Heart left ventricle (tissue), 16 donors: ENCODE results near the gene MRPL33. TPM values are rescaled to one million over a fixed set of nuclear protein-coding genes. Genes with fewer than 3 reads are reported as not detected.
A peak's percentile ranks its signal among the peaks of the same experiment; 100 is the strongest.

Source experiments
- ATAC-seq, 4 donors: fragments of 200-7000 bp; cut with Tn5 transposase; one replicate each; pipeline ENCODE4 v1.9.1; 2020 to 2022; ENCODE audit warnings: moderate library complexity in 4 of 4, mild to moderate bottlenecking in 3 of 4, moderate number of reproducible peaks in 1 of 4
- DNase-seq, 5 donors: peaks; one replicate each; pipeline ENCODE4 v3.0.0-alpha.2; 2020
- H3K27ac ChIP-seq, 12 donors: fragments of 200-600 bp; sonication (generic) in 4 of 12; one replicate each; pipeline versions ENCODE4 v1.5.0 to v1.8.0; 2016 to 2022; ENCODE audit warnings: mild to moderate bottlenecking in 2 of 12
- H3K27me3 ChIP-seq, 9 donors: fragments of 200-600 bp; sonication (generic) in 2 of 9; one replicate each; pipeline versions ENCODE4 v1.5.1 to v1.8.0; 2016 to 2022; ENCODE audit warnings: mild to moderate bottlenecking in 3 of 9
- H3K36me3 ChIP-seq, 9 donors: fragments of 200-600 bp; sonication (generic) in 2 of 9; one replicate each; pipeline versions ENCODE4 v1.5.0 to v1.8.0; 2018 to 2022; ENCODE audit warnings: mild to moderate bottlenecking in 2 of 9
- H3K4me1 ChIP-seq, 12 donors: fragments of 200-600 bp; sonication (generic) in 4 of 12; one replicate each; pipeline versions ENCODE4 v1.5.0 to v1.8.0; 2016 to 2022; ENCODE audit warnings: mild to moderate bottlenecking in 3 of 12
- H3K4me3 ChIP-seq, 12 donors: fragments of 200-600 bp; sonication (generic) in 4 of 12; one replicate each; pipeline versions ENCODE4 v1.5.0 to v1.8.0; 2017 to 2022; ENCODE audit warnings: mild to moderate bottlenecking in 9 of 12, moderate library complexity in 4 of 12
- H3K9me3 ChIP-seq, 12 donors: fragments of 200-600 bp; sonication (generic) in 4 of 12; one replicate each; pipeline versions ENCODE4 v1.5.0 to v1.8.0; 2016 to 2022; ENCODE audit warnings: mild to moderate bottlenecking in 1 of 12
- POLR2A ChIP-seq, 2 donors: fragments of 450-650 bp; IDR thresholded peaks; one replicate each; pipeline ENCODE4 v1.6.1; 2017; ENCODE audit warnings: antibody characterized with exemption in 2 of 2, mild to moderate bottlenecking in 2 of 2, moderate library complexity in 2 of 2
- WGBS, 4 donors: extraction: QIAGEN DNeasy Blood & Tissue Kit in 2 of 4; methylation state at CpG; one replicate each; pipeline versions ENCODE4 v1.1.5 to v1.1.7; 2013 to 2018; 5-methylcytosine and 5-hydroxymethylcytosine counted together
- intact Hi-C, 10 donors: fragments of 100-400 bp; cut with DNase I; formaldehyde crosslinking; loops; one replicate each; pipeline versions ENCODE4 v1.11.1 to v1.14.2; 2022
- polyA plus RNA-seq, 2 donors: library from polyadenylated mRNA; stranded (reverse); fragments of 200-250 nt; gene quantifications; one replicate each; pipeline ENCODE4 v1.2.3, GENCODE V29; 2013
- total RNA-seq, 9 donors: library from RNA; depleted of rRNA in 2 of 9; stranded (reverse); fragments of >200 nt in 2 of 9; fragmentation: NEBNext Ultra II Directional in 3 of 9; extraction: Animal tissue kit (Norgen Biotek cat#: 25700) in 3 of 9; gene quantifications; one replicate each; pipeline versions ENCODE4 v1.1.0 to v1.2.4, GENCODE V29; 2016 to 2023
- TF ChIP-seq, protein P1 (sequence below), 12 donors: fragments of 200-600 bp; sonication (generic) in 4 of 12; IDR thresholded peaks; one replicate each; pipeline versions ENCODE4 v1.5.0 to v1.8.0; 2018 to 2022; ENCODE audit warnings: antibody characterized with exemption in 12 of 12, mild to moderate bottlenecking in 5 of 12
- donor health status: ischemic (EF 13 %, LVEDD 7.1; RV severe dilation, severe dysfunction).
- donor health status: healthy with polysubstance abuse.
- donor health status: DM: no; HTN: yes; CAD: no.
- donor health status: DM: no; HTN: no; CAD: no.
- donor health status: ischemic (EF 25% LVEDD 6.9; RV normal size, moderate dysfunction).
- donor health status: ischemic (EF 25% LVEDD 5.7; RV mildly dilated, moderate dysfunction).
- donor health status: healthy.
- donor health status: DM: yes; HTN: yes; CAD: no.
- donor health status: ischemic (EF 35%, LVEDD 5.7; RV mildly dilated, moderate dysfunction).
- donor health status: nonischemic (EF 11% LVEDD 7.7; RV severe dilation, severe dysfunction).
- donor health status: DM: yes; HTN: yes; CAD: no.
- donor health status: PGD.
- donor health status: ischemic (EF 29% LVEDD 5.4; RV normal size, mild dysfunction).
- donor health status: nonischemic (EF 23%, LVEDD 6.1; RV moderate dilation, normal function).

The MRPL33 gene
- total and polyA plus RNA-seq, 11 donors = 163 to 901 (median 305) TPM

DNA sequence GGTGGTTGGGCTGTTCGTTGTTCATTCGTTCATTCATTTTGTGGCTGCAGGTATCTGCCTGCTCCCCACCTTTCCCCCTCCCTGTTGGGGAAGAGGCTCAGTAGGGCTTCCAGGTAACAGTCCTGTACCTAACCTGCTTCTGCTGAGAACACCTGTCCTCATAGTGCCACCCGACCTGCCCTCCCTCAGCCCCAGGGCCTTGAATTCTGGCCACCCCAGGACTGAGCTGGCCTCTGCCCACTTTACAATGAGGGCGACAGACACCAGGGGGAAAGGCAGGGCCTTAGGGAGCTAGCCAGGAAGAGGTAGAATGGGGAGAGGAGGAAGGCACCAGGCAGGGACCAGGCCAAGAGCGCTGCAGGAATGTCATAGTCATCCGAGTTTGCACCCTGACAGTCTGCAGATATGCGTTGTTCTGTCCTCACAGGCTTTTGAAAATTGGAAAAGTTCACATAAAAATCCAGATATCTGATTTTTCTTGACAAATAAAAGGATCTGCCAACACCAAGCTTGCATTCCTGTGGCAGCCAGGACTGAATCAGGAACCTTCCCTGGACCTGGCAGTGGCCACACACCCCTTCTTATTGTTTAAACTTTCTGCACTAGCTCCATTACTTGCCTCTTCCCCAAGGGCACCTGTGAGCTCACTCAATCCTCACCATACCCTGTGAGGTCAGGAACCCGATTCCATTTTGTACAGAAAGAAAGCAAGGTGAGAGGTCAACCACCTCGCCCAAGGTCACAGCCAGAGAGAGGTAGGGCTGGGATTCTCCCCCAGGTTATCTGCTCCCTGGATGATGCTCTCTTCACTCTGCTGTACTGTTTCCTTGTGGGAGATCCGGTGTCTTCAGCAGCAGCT lies 35.3 kb upstream of the MRPL33 start:
- H3K27ac ChIP-seq = peak overlapping the region; percentile 60 to 94 (median 86)
- no peak for DNase-seq
- H3K27me3 ChIP-seq = no peaks in the 10 kb centered on the region
- H3K9me3 ChIP-seq = peaks cover 0 to 13% (median 0%) of the 10 kb centered on the region in 12 donors
- TF ChIP-seq POLR2A (IDR thresholded peaks at IDR 0.05) = no peak
- 84 to 93% (median 89%) methylated on average over 9 to 10 of the region's 10 CpGs for WGBS, 4 donors
- ATAC-seq = no peak
- H3K4me3 ChIP-seq = peak overlapping the region in 10 of 12 donors; percentile 45 to 68 (median 58)
- H3K36me3 ChIP-seq = no peaks in the 10 kb centered on the region
- peaks cover 7 to 39% (median 28%) of the 10 kb centered on the region in 12 donors for H3K4me1 ChIP-seq
- intact Hi-C loops = loop anchor here in 1 of 10 donors (5.0 kb wide), 1 partner anchor 61 kb away; no protein-coding TSS in a partner anchor

- H3K4me1 ChIP-seq = peaks cover 7 to 39% (median 27%) of the 10 kb centered on the region in 12 donors
- no peaks in the 10 kb centered on the region for H3K36me3 ChIP-seq
- peak overlapping the region; percentile 9 to 94 (median 84) for H3K27ac ChIP-seq
- intact Hi-C loops = loop anchor here in 1 of 10 donors (5.0 kb wide), 1 partner anchor 60 kb away; no protein-coding TSS in a partner anchor
- TF ChIP-seq POLR2A (IDR thresholded peaks at IDR 0.05) = no peak
- 92 to 99% (median 97%) methylated on average over 6 of the region's 6 CpGs for WGBS, 4 donors
- ATAC-seq (no peak), DNase-seq (no peak)
- H3K4me3 ChIP-seq = no peak overlapping the region
- peaks cover 0 to 13% (median 0%) of the 10 kb centered on the region in 12 donors for H3K9me3 ChIP-seq
- H3K27me3 ChIP-seq = no peaks in the 10 kb centered on the region
These were observed 34.7 kb upstream of the MRPL33 start for GRCh38 chr2:27736890-27737204.

DNA sequence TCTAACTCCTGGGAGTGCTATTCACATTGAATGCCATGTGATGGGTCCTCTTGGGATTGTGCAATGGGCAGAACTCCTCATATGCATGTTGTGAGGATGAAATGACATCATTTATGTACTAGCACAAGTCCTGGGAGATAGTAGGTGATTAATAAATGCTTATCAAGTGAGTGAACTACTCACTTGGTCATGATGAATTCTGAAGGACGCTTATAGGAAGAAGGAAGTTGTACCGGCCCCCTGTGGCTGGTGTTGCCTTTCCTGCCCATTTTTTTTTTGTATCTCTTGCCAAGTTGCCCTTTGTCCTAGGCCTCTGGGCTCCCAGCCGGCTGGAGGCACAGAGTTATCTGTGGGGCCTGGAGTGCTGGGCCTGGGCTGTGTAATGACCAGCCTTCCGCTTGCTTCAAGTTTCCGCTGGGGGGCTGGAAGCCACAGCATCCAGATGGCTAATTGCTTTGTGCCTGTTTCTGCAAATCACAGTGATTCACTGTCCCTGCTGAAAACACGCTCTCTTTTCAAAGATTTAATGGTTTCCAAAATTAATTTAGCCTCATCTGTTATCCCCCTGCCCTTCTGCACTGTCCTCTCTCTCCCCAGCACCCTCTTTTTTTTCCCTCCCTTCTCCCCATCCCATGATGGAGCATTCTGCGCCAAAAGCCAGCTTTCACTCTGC lies 33.7 kb upstream of the MRPL33 start:
- WGBS, 4 donors = 50 to 66% (median 60%) methylated on average over 7 of the region's 7 CpGs
- ATAC-seq = peak; percentile 50 to 75 (median 52)
- peak in 3 of 5 donors; percentile 44 to 72 (median 50) for DNase-seq

GRCh38 chr2:27738349-27739057 lies 33.0 kb upstream of the MRPL33 start:
- 88 to 94% (median 90%) methylated on average over 13 of the region's 13 CpGs for WGBS, 4 donors
- Histone ChIP-seq H3K4me3 (no peak overlapping the region), H3K9me3 (peaks cover 0 to 13% (median 0%) of the 10 kb centered on the region in 12 donors), H3K4me1 (peaks cover 7 to 39% (median 27%) of the 10 kb centered on the region in 12 donors), H3K36me3 (no peaks in the 10 kb centered on the region), H3K27ac (peak overlapping the region in 9 of 12 donors; percentile 32 to 94 (median 87)), H3K27me3 (no peaks in the 10 kb centered on the region)
- ATAC-seq (no peak), DNase-seq (no peak)
- intact Hi-C loops = loop anchor here in 1 of 10 donors (5.0 kb wide), 1 partner anchor 59 kb away; no protein-coding TSS in a partner anchor
- no peak for TF ChIP-seq POLR2A (IDR thresholded peaks at IDR 0.05)
- TF ChIP-seq, protein P1, sequence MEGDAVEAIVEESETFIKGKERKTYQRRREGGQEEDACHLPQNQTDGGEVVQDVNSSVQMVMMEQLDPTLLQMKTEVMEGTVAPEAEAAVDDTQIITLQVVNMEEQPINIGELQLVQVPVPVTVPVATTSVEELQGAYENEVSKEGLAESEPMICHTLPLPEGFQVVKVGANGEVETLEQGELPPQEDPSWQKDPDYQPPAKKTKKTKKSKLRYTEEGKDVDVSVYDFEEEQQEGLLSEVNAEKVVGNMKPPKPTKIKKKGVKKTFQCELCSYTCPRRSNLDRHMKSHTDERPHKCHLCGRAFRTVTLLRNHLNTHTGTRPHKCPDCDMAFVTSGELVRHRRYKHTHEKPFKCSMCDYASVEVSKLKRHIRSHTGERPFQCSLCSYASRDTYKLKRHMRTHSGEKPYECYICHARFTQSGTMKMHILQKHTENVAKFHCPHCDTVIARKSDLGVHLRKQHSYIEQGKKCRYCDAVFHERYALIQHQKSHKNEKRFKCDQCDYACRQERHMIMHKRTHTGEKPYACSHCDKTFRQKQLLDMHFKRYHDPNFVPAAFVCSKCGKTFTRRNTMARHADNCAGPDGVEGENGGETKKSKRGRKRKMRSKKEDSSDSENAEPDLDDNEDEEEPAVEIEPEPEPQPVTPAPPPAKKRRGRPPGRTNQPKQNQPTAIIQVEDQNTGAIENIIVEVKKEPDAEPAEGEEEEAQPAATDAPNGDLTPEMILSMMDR (IDR thresholded peaks at IDR 0.05) = no peak

More for the DNA sequence above, 33.7 kb upstream of the MRPL33 start:
- Histone ChIP-seq H3K4me1 (peaks cover 7 to 39% (median 27%) of the 10 kb centered on the region in 12 donors), H3K9me3 (peaks cover 0 to 13% (median 0%) of the 10 kb centered on the region in 12 donors), H3K4me3 (no peak overlapping the region), H3K27ac (peak overlapping the region in 11 of 12 donors; percentile 9 to 94 (median 87)), H3K27me3 (no peaks in the 10 kb centered on the region), H3K36me3 (no peaks in the 10 kb centered on the region)
- intact Hi-C loops = loop anchor here in 1 of 10 donors (5.0 kb wide), 1 partner anchor 59 kb away; no protein-coding TSS in a partner anchor
- TF ChIP-seq, protein P1 (IDR thresholded peaks at IDR 0.05) = peak in 2 of 12 donors; percentile 13 to 25
- no peak for TF ChIP-seq POLR2A (IDR thresholded peaks at IDR 0.05)
